GM10248 (cell line): ENCODE data around the gene SNRPE.

Source experiments
- CTCF ChIA-PET: fragments of 300-600 bp; sonication (Branson Sonifier 250); formaldehyde crosslinking; extraction: SDS; loops from one replicate; lab custom pipeline; 2021; ENCODE audit warnings: antibody characterized with exemption; lab: Yijun Ruan, JAX
- POLR2A ChIA-PET: fragments of 350-650 bp; sonication (Branson Sonifier 250); formaldehyde crosslinking; extraction: SDS; loops from one replicate; lab custom pipeline; 2020; ENCODE audit warnings: antibody characterized with exemption; lab: Yijun Ruan, JAX
- DNase-seq: peaks from one replicate; pipeline ENCODE4 v3.0.0; 2012; ENCODE audit errors: extremely low spot score
- TF ChIP-seq, protein P1 (sequence below): IDR thresholded peaks from 2 replicates; pipeline ENCODE4 v1.5.1; 2012; ENCODE audit warnings: mild to moderate bottlenecking, low read depth; ENCODE audit errors: extremely low read depth, missing control alignments, control extremely low read depth

SNRPE gene

DNA sequence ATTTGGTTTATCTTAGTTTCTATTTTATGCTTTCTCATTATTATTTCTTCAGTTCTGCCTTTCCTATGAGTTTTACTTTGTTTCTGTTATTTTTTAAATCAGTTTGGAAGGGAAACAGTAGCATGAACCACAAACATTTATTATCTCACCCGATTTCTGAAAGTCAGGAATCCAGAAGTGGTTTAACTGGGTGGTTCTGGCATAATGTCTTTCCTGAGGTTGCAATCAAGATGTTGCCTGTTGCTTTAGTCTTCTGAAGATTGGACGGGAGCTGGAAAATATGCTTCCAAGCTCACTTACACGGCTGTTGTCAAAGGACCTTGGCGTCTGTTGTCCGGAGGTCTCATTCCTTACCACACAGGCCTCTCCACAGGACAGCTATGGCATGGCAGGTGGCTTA is 50.4 kb downstream of the SNRPE start:
- ChIA-PET CTCF (interaction anchor here (1.5 kb wide), 1 partner anchor 225 kb away, joined by 3 read pairs; no protein-coding TSS in a partner anchor), POLR2A (no interaction called here)
- no peak for DNase-seq
- TF ChIP-seq, protein P1, sequence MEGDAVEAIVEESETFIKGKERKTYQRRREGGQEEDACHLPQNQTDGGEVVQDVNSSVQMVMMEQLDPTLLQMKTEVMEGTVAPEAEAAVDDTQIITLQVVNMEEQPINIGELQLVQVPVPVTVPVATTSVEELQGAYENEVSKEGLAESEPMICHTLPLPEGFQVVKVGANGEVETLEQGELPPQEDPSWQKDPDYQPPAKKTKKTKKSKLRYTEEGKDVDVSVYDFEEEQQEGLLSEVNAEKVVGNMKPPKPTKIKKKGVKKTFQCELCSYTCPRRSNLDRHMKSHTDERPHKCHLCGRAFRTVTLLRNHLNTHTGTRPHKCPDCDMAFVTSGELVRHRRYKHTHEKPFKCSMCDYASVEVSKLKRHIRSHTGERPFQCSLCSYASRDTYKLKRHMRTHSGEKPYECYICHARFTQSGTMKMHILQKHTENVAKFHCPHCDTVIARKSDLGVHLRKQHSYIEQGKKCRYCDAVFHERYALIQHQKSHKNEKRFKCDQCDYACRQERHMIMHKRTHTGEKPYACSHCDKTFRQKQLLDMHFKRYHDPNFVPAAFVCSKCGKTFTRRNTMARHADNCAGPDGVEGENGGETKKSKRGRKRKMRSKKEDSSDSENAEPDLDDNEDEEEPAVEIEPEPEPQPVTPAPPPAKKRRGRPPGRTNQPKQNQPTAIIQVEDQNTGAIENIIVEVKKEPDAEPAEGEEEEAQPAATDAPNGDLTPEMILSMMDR = no peak

- TF ChIP-seq, protein P1 = no peak
- ChIA-PET POLR2A (no interaction called here), CTCF (no interaction called here)
- DNase-seq = no peak
Measured at GRCh38 chr1:203913073-203913521, 51.7 kb downstream of the SNRPE start.

DNA sequence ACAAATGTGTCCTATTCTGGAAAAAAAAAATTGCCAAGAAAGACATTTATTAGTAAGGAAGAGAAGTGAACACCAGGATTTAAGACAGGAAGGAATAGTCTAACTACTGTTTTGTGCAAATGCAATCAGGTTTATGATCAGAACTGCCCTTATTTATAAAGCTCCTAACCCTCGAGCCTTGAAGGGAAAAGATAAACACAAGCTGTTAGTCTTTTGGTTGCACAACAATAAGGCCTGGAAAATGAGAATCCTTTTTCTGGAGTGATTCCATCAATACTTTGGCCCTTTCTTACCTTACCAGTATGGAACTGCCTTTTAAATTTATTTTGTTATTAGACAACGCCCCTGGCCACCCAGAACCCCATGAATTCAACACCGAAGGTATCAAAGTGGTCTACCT is 52.9 kb downstream of the SNRPE start:
- ChIA-PET CTCF (interaction anchor here (0.6 kb wide), 1 partner anchor 15 kb away, joined by 4 read pairs; no protein-coding TSS in a partner anchor), POLR2A (no interaction called here)
- TF ChIP-seq, protein P1 = no peak
- no peak for DNase-seq

GRCh38 chr1:203915811-203916210 is 54.4 kb downstream of the SNRPE start:
- TF ChIP-seq, protein P1 = no peak
- no peak for DNase-seq
- ChIA-PET POLR2A (no interaction called here), CTCF (no interaction called here)

DNA sequence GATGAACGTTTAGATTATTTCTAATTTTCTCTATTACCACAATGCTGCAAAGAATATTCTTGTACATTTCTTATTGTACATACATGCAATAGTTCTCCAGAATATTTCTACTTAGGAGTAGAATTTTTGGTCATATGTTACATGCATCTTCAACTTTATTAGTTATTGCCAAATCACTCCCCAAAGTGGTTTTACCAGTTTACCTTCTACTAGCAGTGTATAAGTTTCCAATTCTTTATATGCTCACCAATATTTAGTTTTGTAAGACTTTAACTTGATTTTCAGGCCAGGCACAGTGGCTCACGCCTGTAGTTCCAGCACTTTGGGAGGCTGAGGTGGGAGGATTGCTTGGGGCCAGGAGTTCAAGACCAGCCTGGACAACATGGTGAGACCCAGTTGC is 55.4 kb downstream of the SNRPE start:
- DNase-seq = no peak
- TF ChIP-seq, protein P1 = no peak
- ChIA-PET CTCF (no interaction called here), POLR2A (no interaction called here)
